ENCODE data around the gene PPP1R15A. TPM values are rescaled to one million over a fixed set of nuclear protein-coding genes. Genes with fewer than 3 reads are reported as not detected.

The PPP1R15A gene
- total RNA-seq, 1 donor from 2014 or later = 76.4 TPM

- intact Hi-C loops (cut with micrococcal nuclease) = no loop called here
- no peak overlapping the region for H3K27ac ChIP-seq (replicated peaks)
- peak; percentile 20 for DNase-seq
- no peaks in the 10 kb centered on the region for H3K9me3 ChIP-seq (replicated peaks)
- no peaks in the 10 kb centered on the region for H3K27me3 ChIP-seq (ENCODE audit: low read depth)
- no peak for TF ChIP-seq CTCF (IDR thresholded peaks at IDR 0.05; ENCODE audit: borderline replicate concordance)
- no peaks in the 10 kb centered on the region for H3K36me3 ChIP-seq
- H3K4me3 ChIP-seq = peak overlapping the region; percentile 32
- H3K4me1 ChIP-seq = peaks cover 5% of the 10 kb centered on the region
Measured at GRCh38 chr19:48859711-48860572, 12.3 kb upstream of the PPP1R15A start.

GRCh38 chr19:48861313-48861712 lies 10.9 kb upstream of the PPP1R15A start:
- H3K27me3 ChIP-seq (ENCODE audit: low read depth) = no peaks in the 10 kb centered on the region
- H3K27ac ChIP-seq (replicated peaks) = no peak overlapping the region
- intact Hi-C loops (cut with micrococcal nuclease) = no loop called here
- no peak for TF ChIP-seq CTCF (IDR thresholded peaks at IDR 0.05; ENCODE audit: borderline replicate concordance)
- H3K9me3 ChIP-seq (replicated peaks) = no peaks in the 10 kb centered on the region
- no peak overlapping the region for H3K4me3 ChIP-seq
- H3K4me1 ChIP-seq = peaks cover 6% of the 10 kb centered on the region
- DNase-seq = no peak
- no peaks in the 10 kb centered on the region for H3K36me3 ChIP-seq

GRCh38 chr19:48862827-48863226 lies 9.4 kb upstream of the PPP1R15A start:
- H3K36me3 ChIP-seq = no peaks in the 10 kb centered on the region
- no peaks in the 10 kb centered on the region for H3K27me3 ChIP-seq (ENCODE audit: low read depth)
- H3K27ac ChIP-seq (replicated peaks) = no peak overlapping the region
- no peaks in the 10 kb centered on the region for H3K9me3 ChIP-seq (replicated peaks)
- intact Hi-C loops (cut with micrococcal nuclease) = no loop called here
- DNase-seq = no peak
- H3K4me1 ChIP-seq = peaks cover 22% of the 10 kb centered on the region
- TF ChIP-seq CTCF (IDR thresholded peaks at IDR 0.05; ENCODE audit: borderline replicate concordance) = no peak
- no peak overlapping the region for H3K4me3 ChIP-seq

- no peaks in the 10 kb centered on the region for H3K36me3 ChIP-seq
- DNase-seq = no peak
Measured at GRCh38 chr19:48866692-48867091, 5.5 kb upstream of the PPP1R15A start.

GRCh38 chr19:48867123-48867745 lies 5.0 kb upstream of the PPP1R15A start:
- Histone ChIP-seq H3K9me3 (replicated peaks) (no peaks in the 10 kb centered on the region), H3K27me3 (ENCODE audit: low read depth) (no peaks in the 10 kb centered on the region), H3K36me3 (no peaks in the 10 kb centered on the region), H3K4me1 (peaks cover 34% of the 10 kb centered on the region), H3K27ac (replicated peaks) (peak overlapping the region; percentile 85), H3K4me3 (peak overlapping the region; percentile 58)
- no peak for TF ChIP-seq CTCF (IDR thresholded peaks at IDR 0.05; ENCODE audit: borderline replicate concordance)
- intact Hi-C loops (cut with micrococcal nuclease) = no loop called here
- no peak for DNase-seq

More at GRCh38 chr19:48866692-48867091, 5.5 kb upstream of the PPP1R15A start:
- TF ChIP-seq CTCF (IDR thresholded peaks at IDR 0.05; ENCODE audit: borderline replicate concordance) = no peak
- intact Hi-C loops (cut with micrococcal nuclease) = no loop called here
- Histone ChIP-seq H3K4me3 (peak overlapping the region; percentile 58), H3K27me3 (ENCODE audit: low read depth) (no peaks in the 10 kb centered on the region), H3K4me1 (peaks cover 31% of the 10 kb centered on the region), H3K9me3 (replicated peaks) (no peaks in the 10 kb centered on the region), H3K27ac (replicated peaks) (peak overlapping the region; percentile 85)
